Measurements from ENCODE around the gene ILRUN. TPM values are rescaled to one million over a fixed set of nuclear protein-coding genes. Genes with fewer than 3 reads are reported as not detected.

ILRUN gene
- total and polyA plus RNA-seq, 2 of the 8 experiments (the other 6 are each of a cell fraction or from before 2014, with no cell fraction given): 39.2 to 81.2 TPM

GRCh38 chr6:34684364-34684763 lies 12.2 kb downstream of the ILRUN start:
- Histone ChIP-seq H4K8ac (ENCODE audit: extremely low read depth, insufficient read depth, low read length) (no peak overlapping the region), H2BK5ac (ENCODE audit: low read depth, low read length) (no peak overlapping the region), H3K14ac (ENCODE audit: insufficient read length) (no peak overlapping the region), H4K91ac (replicated peaks; ENCODE audit: insufficient read length, low read length) (no peak overlapping the region), H3K4me3 (ENCODE audit: extremely low read depth in 1 of 4, insufficient read depth in 2 of 4, low read depth in 3 of 4, low read length in 4 of 4) (no peak overlapping the region), H3K9ac (replicated peaks in 1 of 4; ENCODE audit: extremely low read depth in 1 of 4, low read depth in 3 of 4, low read length in 3 of 4) (no peak overlapping the region), H3K18ac (ENCODE audit: extremely low read depth, low read length) (no peak overlapping the region), H3K79me2 (ENCODE audit: control insufficient read depth in 1 of 2, insufficient read depth in 2 of 2, low read length in 2 of 2) (peaks cover 0 to 73% of the 10 kb centered on the region in 2 experiments; a peak in 3 of 4 replicates), H2BK20ac (ENCODE audit: low read length) (no peak overlapping the region), H3K4ac (replicated peaks; ENCODE audit: insufficient read length, low read depth, low read length) (no peak overlapping the region), H3K4me1 (replicated peaks in 1 of 4; ENCODE audit: control insufficient read depth in 3 of 4, insufficient read depth in 4 of 4, low read length in 3 of 4) (no peaks in the 10 kb centered on the region), H3K36me3 (ENCODE audit: control insufficient read depth in 2 of 4, insufficient read depth in 4 of 4, low read length in 3 of 4) (no peaks in the 10 kb centered on the region), H2AFZ (ENCODE audit: low read length) (no peak overlapping the region), H3K4me2 (ENCODE audit: insufficient read depth in 1 of 2, low read depth in 2 of 2, low read length in 2 of 2) (no peak overlapping the region), H4K20me1 (replicated peaks in 1 of 2; ENCODE audit: control insufficient read depth in 1 of 2, insufficient read depth in 2 of 2, low read length in 2 of 2) (peaks cover 4 to 10% of the 10 kb centered on the region in 2 experiments), H4K5ac (ENCODE audit: insufficient read length, low read depth, low read length) (no peak overlapping the region), H3K27me3 (replicated peaks in 1 of 4; ENCODE audit: control insufficient read depth in 3 of 4, extremely low read depth in 1 of 4, insufficient read depth in 3 of 4, low read length in 3 of 4) (no peaks in the 10 kb centered on the region), H3K79me1 (ENCODE audit: low read depth, low read length) (peaks cover 3% of the 10 kb centered on the region; the same call in 1 of the 2 replicates), H2BK15ac (ENCODE audit: low read length) (no peak overlapping the region), H3K27ac (ENCODE audit: low read depth, low read length) (no peak overlapping the region), H2BK12ac (ENCODE audit: low read depth, low read length) (no peak overlapping the region), H3K23me2 (ENCODE audit: low read depth, low read length) (no peaks in the 10 kb centered on the region), H3K23ac (ENCODE audit: insufficient read length) (no peak overlapping the region), H3K9me3 (ENCODE audit: insufficient read depth in 2 of 2, low read depth in 1 of 2, low read length in 1 of 2) (no peaks in the 10 kb centered on the region), H2BK120ac (replicated peaks; ENCODE audit: low read depth, low read length) (no peak overlapping the region), H3K56ac (replicated peaks; ENCODE audit: insufficient read length, low read depth, low read length) (no peak overlapping the region), H2AK5ac (ENCODE audit: low read depth, low read length) (no peak overlapping the region)
- 89% methylated on average over 2 of the region's 2 CpGs; no CpG with 5 or more reads in 1 of the 2 experiments for WGBS, 2 experiments (ENCODE audit: extremely low coverage in 1 of 2, insufficient coverage in 1 of 2, insufficient read length in 1 of 2, insufficient replicate concordance in 2 of 2, low coverage in 1 of 2, low lambda C conversion rate in 2 of 2, missing lambda C conversion rate in 1 of 2)
- DNase-seq (ENCODE audit: low read depth in 1 of 2, low spot score in 2 of 2) (no peak), FAIRE-seq (no peak)
- TF ChIP-seq TCF12 (IDR thresholded peaks at IDR 0.05; ENCODE audit: low read depth, low read length) (no peak), NRF1 (IDR thresholded peaks at IDR 0.05; ENCODE audit: low read depth, low read length) (no peak), TBP (IDR thresholded peaks at IDR 0.05; ENCODE audit: low read depth, low read length) (no peak), POLR2A (IDR thresholded peaks at IDR 0.05; ENCODE audit: control extremely low read depth in 1 of 2, low read depth in 2 of 2, low read length in 2 of 2) (no peak)
- POLR2A ChIA-PET (ENCODE audit: partially characterized antibody): interaction anchor here (0.6 kb wide), 1 partner anchor 9 kb away, joined by 3 read pairs; no protein-coding TSS in a partner anchor
- CTCF ChIA-PET (ENCODE audit: partially characterized antibody): no interaction called here
